ENCODE data around the gene TXNL4A.

Gene TXNL4A

DNA sequence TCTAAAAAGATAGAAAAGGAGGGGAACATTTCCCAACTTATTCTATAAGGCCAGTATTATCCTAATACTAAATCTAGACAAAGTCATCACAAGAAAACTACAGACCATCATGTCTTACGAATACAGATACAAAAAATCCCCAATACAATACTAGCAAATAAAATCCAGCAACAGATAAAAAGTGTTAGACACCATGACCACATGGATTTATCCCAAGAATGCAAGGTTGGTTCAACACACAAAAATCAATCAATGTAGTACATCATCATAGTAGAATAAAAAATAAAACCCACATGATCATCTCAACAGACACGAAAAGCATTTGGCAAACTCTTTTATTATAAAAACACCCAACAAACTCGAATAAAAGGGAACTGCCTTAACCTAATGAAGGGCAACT is 55.5 kb downstream of the TXNL4A start:
- DNase-seq, result no peak

DNA sequence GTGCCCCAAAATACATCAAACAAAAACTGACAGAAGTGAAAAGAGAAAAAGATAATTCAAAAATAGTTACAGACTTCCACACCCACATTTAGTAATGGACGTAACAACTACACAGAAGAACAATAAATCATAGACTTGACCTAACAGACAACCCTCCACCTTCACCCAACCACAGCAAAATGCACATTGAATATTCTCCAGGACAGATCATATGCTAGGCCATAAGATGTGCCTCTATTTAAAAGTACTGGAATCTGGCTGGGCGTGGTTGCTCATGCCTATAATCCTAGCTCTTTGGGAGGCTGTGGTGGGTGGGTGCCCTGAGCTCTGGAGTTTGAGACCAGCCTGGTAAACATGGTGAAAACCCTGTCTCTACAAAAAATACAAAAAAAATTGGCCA is 56.9 kb downstream of the TXNL4A start:
- no peak for DNase-seq

DNA sequence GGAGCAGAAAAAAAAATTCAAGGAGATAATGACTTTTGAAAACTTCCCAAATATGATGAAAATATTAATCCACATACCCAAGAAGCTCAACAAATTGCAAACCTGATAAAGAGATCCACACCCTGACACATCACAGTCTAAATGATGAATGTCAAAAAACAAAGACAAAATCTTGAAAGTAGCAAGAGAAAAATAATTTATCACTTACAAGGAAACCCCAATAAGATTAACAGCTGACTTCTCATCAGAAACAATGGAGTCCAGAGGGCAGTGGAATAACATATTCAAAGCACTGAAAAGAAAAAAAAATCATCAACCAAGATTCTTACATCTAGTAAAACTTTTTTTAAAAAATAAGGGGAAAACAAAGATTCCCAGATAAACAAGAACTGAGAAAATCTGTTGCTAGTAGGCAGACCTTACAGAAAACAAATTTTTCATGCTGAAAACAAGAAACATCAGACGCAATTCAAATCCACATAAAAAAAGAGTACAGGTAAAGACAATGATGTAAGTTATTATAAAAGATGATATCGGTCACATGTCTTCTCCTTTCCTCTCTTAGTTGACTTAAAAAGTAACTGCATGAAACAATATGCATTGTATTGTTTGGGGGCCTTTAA is 58.2 kb downstream of the TXNL4A start:
- no peak for DNase-seq

DNA sequence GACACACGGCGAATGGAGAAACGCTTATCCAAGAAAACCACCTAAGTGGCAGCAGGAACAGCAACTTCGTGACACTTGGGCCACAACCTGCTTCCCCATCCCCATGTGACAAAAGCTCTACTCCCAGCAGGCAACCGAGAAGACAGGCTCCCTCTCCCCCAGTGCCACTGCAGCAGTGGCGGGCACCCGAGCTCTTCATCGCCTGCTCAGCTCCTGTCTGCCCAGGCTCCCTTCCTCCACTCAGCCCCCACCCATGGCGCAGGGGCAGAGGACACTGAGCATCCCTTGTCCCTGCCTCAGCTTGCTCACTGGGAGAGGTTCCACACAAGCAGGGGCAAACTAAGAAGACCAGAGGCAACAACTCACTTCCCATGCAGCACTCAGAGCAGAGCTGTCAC is 59.8 kb downstream of the TXNL4A start:
- DNase-seq, result no peak

DNA sequence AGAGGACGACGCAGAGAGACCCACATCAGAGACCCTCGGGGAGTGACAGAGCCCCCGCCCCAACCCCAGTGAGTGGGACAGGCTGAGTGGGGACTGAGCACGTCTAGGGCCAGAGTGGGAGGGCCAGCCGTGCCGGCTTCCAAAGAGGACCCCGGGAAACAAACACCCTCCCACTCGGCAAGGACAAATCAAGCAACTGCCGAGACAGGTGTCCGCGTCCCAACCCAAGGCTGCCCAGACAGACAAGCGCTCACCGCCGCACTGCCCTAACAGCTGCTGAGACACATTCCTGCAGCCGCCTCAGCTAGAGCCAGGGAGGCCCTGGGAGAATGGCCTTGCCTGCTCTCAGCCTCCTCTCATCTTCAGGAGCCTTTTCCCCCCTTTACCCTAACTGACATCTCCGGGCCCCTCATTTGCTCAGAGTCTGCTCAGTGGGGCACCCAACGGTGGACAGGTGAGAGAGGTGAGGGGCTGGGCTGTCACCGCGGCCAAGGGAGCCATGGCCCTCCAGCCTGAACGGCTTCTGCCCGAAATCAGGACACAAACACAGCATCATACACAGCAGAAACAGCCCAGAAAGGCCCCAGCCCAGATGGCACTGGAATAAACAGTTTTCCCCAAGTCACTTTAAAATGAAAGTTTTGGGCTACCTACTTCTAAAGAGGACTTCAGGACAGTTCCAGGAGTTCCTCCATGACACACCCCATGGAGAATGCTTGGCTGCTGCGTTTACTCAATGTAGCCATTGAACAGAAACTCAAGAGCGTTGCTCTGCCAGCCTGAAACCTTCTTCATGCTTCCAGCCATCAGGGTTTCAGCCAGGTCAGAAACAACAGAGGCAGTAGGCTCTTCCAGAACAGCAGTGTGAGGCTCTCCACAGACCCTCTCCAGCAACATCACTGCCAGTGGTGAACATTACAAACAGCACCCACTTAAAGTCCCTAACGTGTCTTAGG is 60.5 kb downstream of the TXNL4A start:
- DNase-seq, result no peak

DNA sequence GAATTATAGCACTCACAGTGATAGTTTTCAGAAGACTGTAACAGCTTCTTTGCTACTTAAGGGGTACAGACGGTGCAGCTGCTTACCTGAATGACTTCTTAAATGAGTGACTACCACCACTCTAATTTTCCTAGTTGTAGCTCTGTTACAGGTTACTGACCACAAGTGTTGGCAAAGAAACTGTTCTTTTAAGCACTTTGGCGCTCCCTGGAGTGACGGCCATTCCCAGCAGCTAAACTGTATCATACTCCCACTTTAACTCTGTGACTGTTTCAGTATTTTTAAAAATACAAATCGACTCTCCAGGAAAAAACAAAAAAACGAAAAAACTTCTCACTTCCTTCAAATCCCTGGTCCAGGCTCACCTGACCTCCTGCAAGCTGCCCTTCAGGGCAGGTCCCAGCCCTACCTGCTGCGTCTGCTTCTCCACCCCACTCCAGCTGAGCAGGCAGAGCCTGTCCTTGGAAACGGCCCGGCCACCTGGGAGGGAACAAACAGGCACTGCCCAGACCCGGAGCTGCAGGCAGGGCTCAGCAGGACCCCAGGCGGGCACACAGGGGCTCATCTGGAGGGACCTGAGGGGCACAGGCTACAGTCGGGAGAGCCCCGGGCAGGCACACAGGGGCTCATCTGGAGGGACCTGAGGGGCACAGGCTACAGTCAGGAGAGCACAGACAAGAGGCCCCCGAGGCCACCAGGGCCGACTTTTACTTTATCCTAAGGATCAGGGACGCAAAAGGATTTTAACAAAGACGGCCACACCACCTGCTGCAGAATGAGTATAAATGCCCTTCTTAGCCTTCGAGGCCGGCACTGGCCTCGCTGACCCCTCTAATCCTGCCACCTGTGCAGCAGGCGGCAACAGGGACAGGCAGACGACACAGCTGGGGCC is 61.4 kb downstream of the TXNL4A start:
- DNase-seq, result no peak

DNA sequence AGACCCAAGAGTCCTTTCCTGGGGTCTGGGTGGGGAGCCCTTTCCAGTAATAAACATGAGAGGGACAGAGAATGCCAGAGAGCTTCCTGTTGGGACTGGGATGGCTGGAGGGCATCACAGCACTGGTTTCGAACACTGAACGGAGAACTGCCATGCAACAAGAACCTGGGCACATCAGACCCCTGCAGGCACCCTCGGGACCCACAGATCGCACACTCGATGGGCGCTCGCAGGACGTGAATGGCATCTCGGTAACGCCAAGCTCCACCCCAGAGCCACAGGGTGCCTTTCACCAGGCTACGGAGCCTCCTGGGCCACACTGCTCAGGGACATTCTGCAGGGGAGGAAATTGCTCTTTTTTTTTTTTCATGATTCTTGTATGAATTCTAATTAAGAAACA is 62.1 kb downstream of the TXNL4A start:
- DNase-seq, result no peak

DNA sequence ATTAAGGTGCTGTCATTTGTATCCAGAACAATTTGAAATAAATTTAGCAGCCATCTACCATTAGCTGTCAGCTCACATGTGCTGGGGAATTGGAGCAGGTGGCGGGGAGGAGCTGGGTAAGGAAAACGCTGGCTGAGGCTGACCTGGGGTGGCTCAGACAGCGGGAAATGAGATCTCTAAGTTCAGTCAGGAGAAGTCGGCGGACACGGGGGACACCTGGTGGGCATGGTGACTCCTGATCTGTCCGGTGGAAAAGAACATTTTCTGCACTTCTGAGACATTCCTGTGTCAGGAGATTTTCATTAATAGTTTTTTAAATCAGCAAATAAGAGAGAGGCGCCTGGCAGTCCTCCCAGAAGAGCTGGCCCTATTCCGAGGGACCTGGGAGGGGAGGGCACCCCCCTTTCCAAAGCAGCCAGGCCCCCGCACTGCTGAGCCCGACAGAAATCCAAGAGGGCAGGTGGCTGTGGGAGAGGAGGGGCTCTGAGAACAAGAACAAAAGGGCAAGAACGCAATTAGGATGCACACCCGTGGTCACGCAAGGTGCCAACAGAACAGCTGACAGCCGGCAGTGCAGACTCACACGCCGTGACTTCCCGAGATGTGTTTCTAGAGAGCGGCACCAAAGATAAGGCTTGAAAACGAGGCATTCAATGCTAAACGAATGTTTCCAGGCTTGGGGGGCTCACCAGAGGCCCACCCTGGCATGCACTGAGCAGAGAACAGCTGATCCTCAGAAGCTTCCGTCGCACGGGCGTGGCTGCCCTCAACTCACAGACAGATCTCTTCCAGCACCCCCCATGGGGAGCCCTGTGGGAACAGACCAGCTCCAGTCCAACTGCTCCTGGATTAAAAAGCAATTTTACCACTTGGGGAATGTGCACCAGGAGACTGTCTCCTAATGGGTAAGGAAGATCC is 63.3 kb downstream of the TXNL4A start:
- DNase-seq, result peak; percentile 77

DNA sequence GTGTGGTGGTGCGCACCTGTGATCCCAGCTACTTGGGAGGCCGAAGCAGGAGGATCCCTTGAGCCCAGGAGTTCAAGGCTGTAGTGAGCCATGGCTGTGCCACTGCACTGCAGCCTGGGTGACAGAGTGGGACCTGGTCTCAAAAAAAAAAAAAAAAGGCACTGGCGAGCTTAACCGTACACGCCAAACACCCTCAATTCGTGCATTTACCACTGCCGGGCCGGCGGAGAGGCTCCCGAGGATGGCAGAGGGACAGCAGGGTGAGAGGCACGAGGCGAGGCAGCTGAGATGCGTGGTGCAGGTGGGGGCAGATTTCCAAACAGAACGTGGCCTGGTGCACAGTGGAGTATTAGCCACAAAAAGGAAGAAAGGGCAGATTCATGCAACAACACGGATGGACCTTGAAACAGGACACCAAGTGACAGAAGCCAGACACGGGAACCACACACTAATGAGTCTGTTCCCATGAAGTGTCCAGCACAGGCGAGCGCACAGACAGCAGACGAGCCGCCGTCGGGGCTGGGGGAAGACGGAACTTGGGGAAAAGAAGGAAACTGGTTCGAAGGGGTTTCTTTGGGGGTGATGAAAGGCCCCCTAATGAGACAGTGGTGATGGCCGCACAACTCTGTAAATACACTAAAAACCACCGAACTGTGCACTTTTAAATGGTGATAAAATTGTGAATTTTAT is 64.3 kb downstream of the TXNL4A start:
- DNase-seq, result no peak

DNA sequence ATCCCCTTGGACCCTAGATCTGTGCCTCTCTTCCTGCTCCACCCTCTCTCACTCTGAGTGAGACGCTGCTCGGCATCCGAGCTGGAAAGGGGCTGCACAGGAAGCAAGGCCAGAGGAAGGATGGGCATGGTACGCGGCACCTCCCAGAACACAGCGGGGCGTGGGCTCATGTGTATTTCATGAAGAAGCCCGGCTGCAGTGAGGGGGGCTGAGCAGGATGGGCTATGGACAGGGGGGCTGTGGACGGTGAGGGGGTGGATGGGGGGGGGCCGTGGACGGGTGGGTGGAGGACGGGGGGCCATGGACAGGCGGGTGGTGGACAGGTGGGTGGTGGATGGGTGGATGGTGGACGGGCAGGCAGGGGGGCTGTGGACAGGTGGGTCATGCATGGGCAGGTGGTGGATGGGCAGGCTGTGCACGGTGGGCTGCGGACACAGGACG is 65.4 kb downstream of the TXNL4A start:
- DNase-seq, result no peak

DNA sequence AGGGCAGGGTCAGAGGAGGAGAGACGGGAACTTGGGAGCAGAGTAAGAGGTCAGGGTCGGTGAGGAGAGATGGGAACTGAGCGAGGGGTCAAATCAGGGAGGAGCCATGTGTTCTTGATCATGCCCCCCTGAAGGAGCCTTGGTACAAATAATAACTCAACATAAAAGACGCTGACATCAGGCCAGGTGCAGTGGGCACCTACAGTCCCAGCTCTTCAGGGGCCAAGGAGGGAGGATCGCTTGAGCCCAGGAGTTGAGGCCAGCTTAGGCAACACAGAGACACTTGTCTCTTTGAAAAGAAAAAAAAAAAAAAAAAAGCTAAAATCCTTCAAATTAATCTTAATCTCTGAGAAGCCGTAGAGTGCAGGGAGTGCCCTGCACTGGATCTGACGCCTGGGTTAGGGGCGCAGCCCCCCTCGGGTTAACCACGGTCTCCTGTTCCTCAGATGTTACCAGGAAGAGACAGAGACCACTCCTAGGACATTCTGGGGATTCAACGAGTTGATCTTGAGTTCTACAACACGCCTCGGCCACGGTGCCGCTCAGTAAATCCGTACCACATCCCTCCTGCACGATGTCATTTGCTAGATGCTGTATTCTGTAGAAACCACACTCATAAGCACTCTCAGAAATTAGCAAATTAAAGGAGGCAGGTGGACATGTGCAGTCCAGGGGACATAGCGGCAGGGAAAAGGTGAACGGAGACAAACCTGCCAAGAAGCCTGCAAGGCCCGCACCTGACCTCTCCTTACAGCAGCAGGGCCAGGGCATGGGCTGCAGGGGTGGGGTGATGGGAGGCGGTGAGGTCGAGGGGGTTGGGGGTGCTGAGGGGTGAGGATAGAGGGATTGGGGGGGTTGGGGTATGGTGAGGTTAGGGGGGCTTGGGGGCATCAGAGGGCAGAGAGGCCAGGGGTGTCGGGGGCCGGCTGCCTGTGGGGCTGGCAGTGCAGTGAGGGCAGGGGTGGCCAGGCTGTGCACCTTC is 66.1 kb downstream of the TXNL4A start:
- no peak for DNase-seq

All from NCI-H1694 (cell line).